ENCODE measurements around the gene KRTAP4-9. TPM values are rescaled to one million over a fixed set of nuclear protein-coding genes. Genes with fewer than 3 reads are reported as not detected.
"Not testable (repeated sequence)": the region's sequence is repeated elsewhere in the genome, so short reads cannot be mapped to it uniquely, and the experiment has no call there.

The KRTAP4-9 gene
- total and polyA plus RNA-seq, 10 of the 15 experiments (the other 5 are each of a cell fraction or from before 2014, with no cell fraction given) = not detected

GRCh38 chr17:41058741-41059140, 46.4 kb upstream of the KRTAP4-9 start (continued):
- no peak for TF ChIP-seq E2F8 (IDR thresholded peaks at IDR 0.05; ENCODE audit: low read depth, partially characterized antibody)
- TF ChIP-seq SRF (IDR thresholded peaks at IDR 0.05; ENCODE audit: low read depth in 2 of 2, low read length in 2 of 2) = no peak
- no peak for TF ChIP-seq CEBPZ (IDR thresholded peaks at IDR 0.05; ENCODE audit: low read depth, low read length)

- intact Hi-C loops (cut with micrococcal nuclease; ENCODE audit: unreplicated experiment); POLR2A ChIA-PET; H3K79me2 ChIP-seq (ENCODE audit: control insufficient read depth, insufficient read depth, low read length); H3K4me3 ChIP-seq; CTCF ChIA-PET; in situ Hi-C loops (cut with MboI); H2AFZ ChIP-seq (ENCODE audit: control insufficient read depth, low read depth, low read length); H3K9me3 ChIP-seq (replicated peaks; ENCODE audit: control insufficient read depth, insufficient read depth, low read length); ATAC-seq; H3K9ac ChIP-seq (ENCODE audit: control insufficient read depth, insufficient read depth, low read length); BruUV-seq (replicated peaks); RAD21 ChIA-PET (ENCODE audit: unreplicated experiment); H3K4me1 ChIP-seq (ENCODE audit: control insufficient read depth, insufficient read depth, low read length); H3K27ac ChIP-seq (ENCODE audit: control insufficient read depth, insufficient read depth); DNase-seq (ENCODE audit: low read depth, low spot score); H3K4me2 ChIP-seq (ENCODE audit: control insufficient read depth, insufficient read depth); H4K20me1 ChIP-seq (ENCODE audit: control insufficient read depth, insufficient read depth); FAIRE-seq; H3K36me3 ChIP-seq (ENCODE audit: control insufficient read depth in 2 of 2, insufficient read depth in 2 of 2, low read length in 1 of 2); H3K27me3 ChIP-seq (replicated peaks in 1 of 2; ENCODE audit: control insufficient read depth in 2 of 2, insufficient read depth in 2 of 2, low read length in 1 of 2): not testable (repeated sequence)
- 47% methylated on average over 10 of the region's 31 CpGs for WGBS (ENCODE audit: insufficient coverage, insufficient replicate concordance, low lambda C conversion rate, missing lambda C conversion rate)
- SMC1A ChIA-PET (ENCODE audit: uncharacterized antibody, unreplicated experiment) = interaction anchor here (0.6 kb wide), 1 partner anchor 387 kb away, joined by 3 read pairs; no protein-coding TSS in a partner anchor
Observed at GRCh38 chr17:41059276-41060051, 45.7 kb upstream of the KRTAP4-9 start.
